ENCODE data around the gene KNDC1.

DNA sequence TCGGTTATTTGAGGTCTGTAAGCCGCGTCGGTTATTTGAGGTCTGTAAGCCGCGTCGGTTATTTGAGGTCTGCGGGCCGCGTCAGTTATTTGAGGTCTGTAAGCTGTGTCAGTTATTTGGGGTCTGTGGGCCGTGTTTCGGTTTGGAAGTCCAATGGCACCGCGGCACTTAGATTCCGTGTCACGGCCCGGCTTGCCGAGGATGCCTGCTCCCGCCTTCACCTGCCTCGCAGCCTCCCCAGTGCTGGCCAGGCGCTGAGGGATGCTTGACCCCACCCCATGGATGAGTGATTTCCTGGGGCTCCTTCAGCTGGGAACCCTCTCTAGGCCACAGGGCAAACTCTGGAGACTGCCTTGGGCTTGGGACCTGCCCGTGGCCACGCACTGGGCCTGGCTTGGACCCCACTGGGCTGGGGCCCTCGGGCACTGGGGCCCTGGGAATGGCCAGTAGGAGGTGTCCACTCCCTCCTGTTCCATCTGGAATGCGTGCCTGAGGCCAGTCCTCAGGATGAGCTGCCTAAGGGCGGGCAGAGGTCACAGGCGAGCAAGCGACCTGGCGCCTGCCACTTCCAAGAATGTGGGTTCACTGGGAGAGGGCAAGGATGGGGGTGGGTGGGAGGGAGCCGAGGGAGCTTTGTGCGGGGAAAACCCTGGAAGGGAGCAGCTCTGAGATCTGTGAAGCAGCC, 46.7 kb upstream of the KNDC1 start:
- TF ChIP-seq, protein P1, sequence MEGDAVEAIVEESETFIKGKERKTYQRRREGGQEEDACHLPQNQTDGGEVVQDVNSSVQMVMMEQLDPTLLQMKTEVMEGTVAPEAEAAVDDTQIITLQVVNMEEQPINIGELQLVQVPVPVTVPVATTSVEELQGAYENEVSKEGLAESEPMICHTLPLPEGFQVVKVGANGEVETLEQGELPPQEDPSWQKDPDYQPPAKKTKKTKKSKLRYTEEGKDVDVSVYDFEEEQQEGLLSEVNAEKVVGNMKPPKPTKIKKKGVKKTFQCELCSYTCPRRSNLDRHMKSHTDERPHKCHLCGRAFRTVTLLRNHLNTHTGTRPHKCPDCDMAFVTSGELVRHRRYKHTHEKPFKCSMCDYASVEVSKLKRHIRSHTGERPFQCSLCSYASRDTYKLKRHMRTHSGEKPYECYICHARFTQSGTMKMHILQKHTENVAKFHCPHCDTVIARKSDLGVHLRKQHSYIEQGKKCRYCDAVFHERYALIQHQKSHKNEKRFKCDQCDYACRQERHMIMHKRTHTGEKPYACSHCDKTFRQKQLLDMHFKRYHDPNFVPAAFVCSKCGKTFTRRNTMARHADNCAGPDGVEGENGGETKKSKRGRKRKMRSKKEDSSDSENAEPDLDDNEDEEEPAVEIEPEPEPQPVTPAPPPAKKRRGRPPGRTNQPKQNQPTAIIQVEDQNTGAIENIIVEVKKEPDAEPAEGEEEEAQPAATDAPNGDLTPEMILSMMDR (conservative IDR thresholded peaks at IDR 0.05; ENCODE audit: low read depth in 2 of 2) = no peak
- TF ChIP-seq POLR2AphosphoS5 (IDR thresholded peaks at IDR 0.05; ENCODE audit: low read depth) (no peak), JUNB (IDR thresholded peaks at IDR 0.05; ENCODE audit: unreplicated experiment) (no peak), EZH2 (IDR thresholded peaks at IDR 0.05; ENCODE audit: low read depth, unreplicated experiment) (no peak), CREB1 (CRISPR knock-in tag; IDR thresholded peaks at IDR 0.05; ENCODE audit: low read depth) (no peak), EZH2phosphoT487 (IDR thresholded peaks at IDR 0.05; ENCODE audit: unreplicated experiment) (no peak), STAT1 (IDR thresholded peaks at IDR 0.05; ENCODE audit: unreplicated experiment) (no peak), ZNF114 (CRISPR knock-in tag; IDR thresholded peaks at IDR 0.05) (no peak), ZNF331 (CRISPR knock-in tag; IDR thresholded peaks at IDR 0.05; ENCODE audit: low read depth) (no peak), NANOG (IDR thresholded peaks at IDR 0.05; ENCODE audit: borderline replicate concordance) (no peak)
- TF ChIP-seq, protein P2, sequence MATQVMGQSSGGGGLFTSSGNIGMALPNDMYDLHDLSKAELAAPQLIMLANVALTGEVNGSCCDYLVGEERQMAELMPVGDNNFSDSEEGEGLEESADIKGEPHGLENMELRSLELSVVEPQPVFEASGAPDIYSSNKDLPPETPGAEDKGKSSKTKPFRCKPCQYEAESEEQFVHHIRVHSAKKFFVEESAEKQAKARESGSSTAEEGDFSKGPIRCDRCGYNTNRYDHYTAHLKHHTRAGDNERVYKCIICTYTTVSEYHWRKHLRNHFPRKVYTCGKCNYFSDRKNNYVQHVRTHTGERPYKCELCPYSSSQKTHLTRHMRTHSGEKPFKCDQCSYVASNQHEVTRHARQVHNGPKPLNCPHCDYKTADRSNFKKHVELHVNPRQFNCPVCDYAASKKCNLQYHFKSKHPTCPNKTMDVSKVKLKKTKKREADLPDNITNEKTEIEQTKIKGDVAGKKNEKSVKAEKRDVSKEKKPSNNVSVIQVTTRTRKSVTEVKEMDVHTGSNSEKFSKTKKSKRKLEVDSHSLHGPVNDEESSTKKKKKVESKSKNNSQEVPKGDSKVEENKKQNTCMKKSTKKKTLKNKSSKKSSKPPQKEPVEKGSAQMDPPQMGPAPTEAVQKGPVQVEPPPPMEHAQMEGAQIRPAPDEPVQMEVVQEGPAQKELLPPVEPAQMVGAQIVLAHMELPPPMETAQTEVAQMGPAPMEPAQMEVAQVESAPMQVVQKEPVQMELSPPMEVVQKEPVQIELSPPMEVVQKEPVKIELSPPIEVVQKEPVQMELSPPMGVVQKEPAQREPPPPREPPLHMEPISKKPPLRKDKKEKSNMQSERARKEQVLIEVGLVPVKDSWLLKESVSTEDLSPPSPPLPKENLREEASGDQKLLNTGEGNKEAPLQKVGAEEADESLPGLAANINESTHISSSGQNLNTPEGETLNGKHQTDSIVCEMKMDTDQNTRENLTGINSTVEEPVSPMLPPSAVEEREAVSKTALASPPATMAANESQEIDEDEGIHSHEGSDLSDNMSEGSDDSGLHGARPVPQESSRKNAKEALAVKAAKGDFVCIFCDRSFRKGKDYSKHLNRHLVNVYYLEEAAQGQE (IDR thresholded peaks at IDR 0.05; ENCODE audit: unreplicated experiment) = no peak
- TF ChIP-seq, protein P3, sequence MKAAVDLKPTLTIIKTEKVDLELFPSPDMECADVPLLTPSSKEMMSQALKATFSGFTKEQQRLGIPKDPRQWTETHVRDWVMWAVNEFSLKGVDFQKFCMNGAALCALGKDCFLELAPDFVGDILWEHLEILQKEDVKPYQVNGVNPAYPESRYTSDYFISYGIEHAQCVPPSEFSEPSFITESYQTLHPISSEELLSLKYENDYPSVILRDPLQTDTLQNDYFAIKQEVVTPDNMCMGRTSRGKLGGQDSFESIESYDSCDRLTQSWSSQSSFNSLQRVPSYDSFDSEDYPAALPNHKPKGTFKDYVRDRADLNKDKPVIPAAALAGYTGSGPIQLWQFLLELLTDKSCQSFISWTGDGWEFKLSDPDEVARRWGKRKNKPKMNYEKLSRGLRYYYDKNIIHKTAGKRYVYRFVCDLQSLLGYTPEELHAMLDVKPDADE (IDR thresholded peaks at IDR 0.05) = no peak

Data from GM23338 (cell line).